Lung (tissue), 12 donors: Measurements from ENCODE around the gene IFNL1. TPM values are rescaled to one million over a fixed set of nuclear protein-coding genes. Genes with fewer than 3 reads are reported as not detected.
"Not testable (repeated sequence)": the region's sequence is repeated elsewhere in the genome, so short reads cannot be mapped to it uniquely, and the experiment has no call there.

ENCODE experiments used
- ATAC-seq: fragments of 200-7000 bp; cut with Tn5 transposase; one replicate; pipeline ENCODE4 v1.9.1; 2020; ENCODE audit warnings: moderate number of reproducible peaks; ENCODE audit not compliant: insufficient read depth, low FRiP score
- DNase-seq, 3 donors: peaks; one replicate each; pipeline ENCODE4 v3.0.0-alpha.2; 2013 to 2017
- H3K27ac ChIP-seq, 2 donors: one replicate each; pipeline ENCODE4 v1.5.1; 2013; ENCODE audit warnings: mild to moderate bottlenecking in 2 of 2, moderate library complexity in 2 of 2, control low read depth in 1 of 2, inconsistent platforms in 1 of 2, low read depth in 1 of 2, low read length in 1 of 2
- H3K27me3 ChIP-seq, 3 donors: one replicate each; pipeline ENCODE4 v1.5.1; 2013; ENCODE audit warnings: low read length in 2 of 3; ENCODE audit not compliant: control insufficient read depth in 3 of 3, insufficient read depth in 3 of 3
- H3K36me3 ChIP-seq, 4 donors: one replicate each; pipeline ENCODE4 v1.5.1; 2013; ENCODE audit warnings: low read length in 4 of 4, mild to moderate bottlenecking in 1 of 4, moderate library complexity in 1 of 4; ENCODE audit not compliant: control insufficient read depth in 4 of 4, insufficient read depth in 4 of 4
- H3K4me1 ChIP-seq, 5 donors: one replicate each; pipeline ENCODE4 v1.5.1; 2013; ENCODE audit warnings: low read length in 5 of 5, mild to moderate bottlenecking in 2 of 5, moderate library complexity in 1 of 5; ENCODE audit not compliant: control insufficient read depth in 5 of 5, insufficient read depth in 5 of 5
- H3K4me3 ChIP-seq: one replicate; pipeline ENCODE4 v1.5.1; 2013; ENCODE audit warnings: mild to moderate bottlenecking, control low read depth, moderate library complexity
- H3K9ac ChIP-seq, 2 donors: one replicate each; pipeline ENCODE4 v1.5.1; 2013; ENCODE audit warnings: low read length in 2 of 2, control low read depth in 1 of 2; ENCODE audit not compliant: insufficient read depth in 1 of 2
- H3K9me3 ChIP-seq, 4 donors: one replicate each; pipeline ENCODE4 v1.5.1; 2013; ENCODE audit warnings: low read length in 3 of 4, mild to moderate bottlenecking in 1 of 4, moderate library complexity in 1 of 4; ENCODE audit not compliant: control insufficient read depth in 4 of 4, insufficient read depth in 3 of 4
- WGBS, 2 donors: extraction: QIAGEN DNeasy Blood & Tissue Kit; methylation state at CpG; one replicate each; pipeline ENCODE4 v1.1.7; 2013; 5-methylcytosine and 5-hydroxymethylcytosine counted together
- polyA plus RNA-seq, 2 donors: library from polyadenylated mRNA; stranded (reverse); fragments of 200-250 nt; gene quantifications; one replicate each; pipeline ENCODE4 v1.2.1, GENCODE V29; 2013
- total RNA-seq, 2 donors: library from RNA; depleted of rRNA in 1 of 2; stranded (reverse); fragments of >200 nt in 1 of 2; gene quantifications; one replicate each; pipeline ENCODE4 v1.2.1, GENCODE V29; 2014 to 2021
- TF ChIP-seq, protein P1 (sequence below): IDR thresholded peaks from 2 replicates; pipeline ENCODE4 v1.5.1; 2012; ENCODE audit warnings: mild to moderate bottlenecking; ENCODE audit errors: control extremely low read depth, extremely low read depth
- donor health status: control.
- donor health status: control.
- donor health status: Bipolar disorder and iron deficiency.
- donor health status: healthy.
- donor health status: DM: yes; HTN: yes; CAD: no.

The IFNL1 gene
- total and polyA plus RNA-seq, 4 donors = 0.17 TPM; not detected in 3

DNA sequence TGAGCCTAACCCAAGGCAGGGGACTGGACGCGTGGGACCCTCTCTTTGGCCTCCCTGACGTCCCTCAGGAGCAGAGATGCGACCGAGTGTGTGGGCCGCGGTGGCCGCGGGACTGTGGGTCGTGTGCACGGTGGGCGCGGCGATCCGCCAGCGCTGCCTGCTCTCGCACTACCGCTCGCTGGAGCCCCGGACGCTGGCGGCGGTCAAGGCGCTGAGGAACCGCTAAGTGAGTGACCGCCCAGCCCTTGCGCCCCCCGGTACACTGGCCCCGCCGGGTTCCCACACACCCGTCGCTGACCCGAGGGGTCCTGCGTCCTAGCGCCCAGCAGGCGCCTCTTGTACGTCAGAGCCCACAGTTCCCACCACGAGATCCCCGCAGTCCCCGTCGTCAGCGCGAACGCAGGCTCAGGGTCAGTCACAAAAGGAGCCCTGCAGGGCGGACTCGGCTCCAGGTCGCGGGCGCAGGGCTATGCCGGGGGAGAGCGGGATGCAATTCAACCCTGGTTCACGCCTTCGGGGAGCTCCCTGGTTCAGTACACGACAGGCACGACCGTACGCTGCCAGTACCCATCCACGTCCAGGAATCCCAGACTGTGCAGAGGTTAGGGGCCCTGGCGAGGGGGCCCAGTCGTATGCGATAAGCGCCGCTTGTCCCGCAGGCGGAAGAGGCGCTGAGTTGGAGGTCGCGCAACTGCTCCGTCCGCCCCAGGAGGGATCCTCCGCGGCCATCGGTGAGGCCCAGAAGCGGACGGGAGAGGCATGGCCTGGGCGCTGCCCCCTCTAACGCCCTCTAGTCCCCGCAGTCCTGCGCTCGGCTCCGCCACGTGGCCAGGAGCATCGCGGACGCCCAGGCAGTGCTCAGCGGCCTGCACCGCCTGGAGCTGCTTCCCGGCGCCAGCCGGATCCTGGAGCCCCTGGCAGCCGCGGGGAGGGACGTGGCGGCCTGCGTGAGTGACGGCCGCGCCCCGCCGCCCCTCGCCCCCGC, 31.6 kb upstream of the IFNL1 start:
- H3K4me1 ChIP-seq = peaks cover 0 to 13% (median 0%) of the 10 kb centered on the region in 5 donors
- H3K27ac ChIP-seq = no peak overlapping the region
- TF ChIP-seq, protein P1, sequence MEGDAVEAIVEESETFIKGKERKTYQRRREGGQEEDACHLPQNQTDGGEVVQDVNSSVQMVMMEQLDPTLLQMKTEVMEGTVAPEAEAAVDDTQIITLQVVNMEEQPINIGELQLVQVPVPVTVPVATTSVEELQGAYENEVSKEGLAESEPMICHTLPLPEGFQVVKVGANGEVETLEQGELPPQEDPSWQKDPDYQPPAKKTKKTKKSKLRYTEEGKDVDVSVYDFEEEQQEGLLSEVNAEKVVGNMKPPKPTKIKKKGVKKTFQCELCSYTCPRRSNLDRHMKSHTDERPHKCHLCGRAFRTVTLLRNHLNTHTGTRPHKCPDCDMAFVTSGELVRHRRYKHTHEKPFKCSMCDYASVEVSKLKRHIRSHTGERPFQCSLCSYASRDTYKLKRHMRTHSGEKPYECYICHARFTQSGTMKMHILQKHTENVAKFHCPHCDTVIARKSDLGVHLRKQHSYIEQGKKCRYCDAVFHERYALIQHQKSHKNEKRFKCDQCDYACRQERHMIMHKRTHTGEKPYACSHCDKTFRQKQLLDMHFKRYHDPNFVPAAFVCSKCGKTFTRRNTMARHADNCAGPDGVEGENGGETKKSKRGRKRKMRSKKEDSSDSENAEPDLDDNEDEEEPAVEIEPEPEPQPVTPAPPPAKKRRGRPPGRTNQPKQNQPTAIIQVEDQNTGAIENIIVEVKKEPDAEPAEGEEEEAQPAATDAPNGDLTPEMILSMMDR = no peak
- H3K27me3 ChIP-seq = peaks cover 0 to 31% (median 30%) of the 10 kb centered on the region in 3 donors
- no peak overlapping the region for H3K9ac ChIP-seq
- DNase-seq (peak in 2 of 3 donors; percentile 15 to 52), ATAC-seq (peak; percentile 41)
- no peak overlapping the region for H3K4me3 ChIP-seq
- no peaks in the 10 kb centered on the region for H3K36me3 ChIP-seq
- H3K9me3 ChIP-seq = peaks cover 0 to 10% (median 0%) of the 10 kb centered on the region in 4 donors
- 4 to 6% methylated on average over 74 to 102 of the region's 102 CpGs for WGBS, 2 donors

DNA sequence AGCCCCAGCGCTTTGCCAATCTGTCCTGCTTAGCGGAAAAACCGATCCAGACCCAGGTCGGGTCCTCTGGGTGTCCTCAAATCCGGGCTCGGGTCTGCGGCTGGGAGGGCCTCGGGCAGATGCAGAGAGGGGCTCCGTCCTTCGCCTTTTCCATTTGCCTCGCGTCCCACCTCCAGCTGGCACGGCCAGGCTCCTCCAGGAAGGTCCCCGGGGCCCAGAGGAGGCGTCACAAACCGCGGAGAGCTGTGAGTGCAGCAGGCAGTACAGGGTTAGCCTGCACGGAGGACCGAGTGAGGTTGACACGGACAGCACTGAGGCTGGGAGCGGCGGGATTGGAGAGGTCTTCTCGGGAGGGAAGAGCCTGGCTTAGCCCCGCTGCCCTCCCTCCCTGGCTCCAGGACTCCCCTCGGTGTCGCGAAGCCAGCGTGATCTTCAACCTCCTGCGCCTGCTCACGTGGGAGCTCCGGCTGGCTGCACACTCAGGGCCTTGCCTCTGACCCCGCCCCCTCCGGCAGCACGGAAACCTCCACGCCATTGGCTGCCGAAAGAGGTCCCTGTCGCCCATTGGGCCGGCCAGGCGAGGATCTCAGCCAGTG, 30.8 kb upstream of the IFNL1 start:
- H3K9me3 ChIP-seq = peaks cover 0 to 10% (median 0%) of the 10 kb centered on the region in 4 donors
- DNase-seq (no peak), ATAC-seq (no peak)
- TF ChIP-seq, protein P1 = no peak
- H3K4me3 ChIP-seq = no peak overlapping the region
- H3K4me1 ChIP-seq = peaks cover 0 to 13% (median 0%) of the 10 kb centered on the region in 5 donors
- H3K27ac ChIP-seq = no peak overlapping the region
- 30 to 38% methylated on average over 37 to 39 of the region's 39 CpGs for WGBS, 2 donors
- no peaks in the 10 kb centered on the region for H3K36me3 ChIP-seq
- no peak overlapping the region for H3K9ac ChIP-seq
- peaks cover 0 to 31% (median 30%) of the 10 kb centered on the region in 3 donors for H3K27me3 ChIP-seq

DNA sequence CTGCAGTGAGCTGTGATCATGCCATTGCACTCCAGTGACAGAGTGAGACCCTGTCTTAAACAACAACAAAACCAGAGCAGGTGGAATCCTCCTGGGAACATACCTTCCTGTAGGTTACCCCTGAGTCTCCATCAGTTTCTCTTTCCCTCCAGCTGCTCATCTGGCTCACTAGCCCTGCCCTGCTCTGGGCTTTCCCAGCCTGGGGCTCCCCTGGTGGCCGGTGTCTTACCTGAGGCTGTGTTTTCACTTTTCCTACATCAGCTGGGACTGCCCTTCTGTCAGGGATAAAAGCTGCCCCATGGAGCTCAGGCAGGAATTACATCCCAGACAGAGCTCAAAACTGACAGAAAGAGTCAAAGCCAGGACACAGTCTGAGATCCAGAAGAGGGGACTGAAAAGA, 28.1 kb upstream of the IFNL1 start, which contains the start of gene IFNL2:
Gene IFNL2 (plus strand): TSS at position 312 of the 400 bp plus-strand sequence. CDS start 173 bp downstream, outside the sequence.
- peaks cover 0 to 25% (median 19%) of the 10 kb centered on the region in 3 donors for H3K27me3 ChIP-seq
- WGBS, 2 donors = no CpG with 5 or more reads among the region's 1 CpG

DNA sequence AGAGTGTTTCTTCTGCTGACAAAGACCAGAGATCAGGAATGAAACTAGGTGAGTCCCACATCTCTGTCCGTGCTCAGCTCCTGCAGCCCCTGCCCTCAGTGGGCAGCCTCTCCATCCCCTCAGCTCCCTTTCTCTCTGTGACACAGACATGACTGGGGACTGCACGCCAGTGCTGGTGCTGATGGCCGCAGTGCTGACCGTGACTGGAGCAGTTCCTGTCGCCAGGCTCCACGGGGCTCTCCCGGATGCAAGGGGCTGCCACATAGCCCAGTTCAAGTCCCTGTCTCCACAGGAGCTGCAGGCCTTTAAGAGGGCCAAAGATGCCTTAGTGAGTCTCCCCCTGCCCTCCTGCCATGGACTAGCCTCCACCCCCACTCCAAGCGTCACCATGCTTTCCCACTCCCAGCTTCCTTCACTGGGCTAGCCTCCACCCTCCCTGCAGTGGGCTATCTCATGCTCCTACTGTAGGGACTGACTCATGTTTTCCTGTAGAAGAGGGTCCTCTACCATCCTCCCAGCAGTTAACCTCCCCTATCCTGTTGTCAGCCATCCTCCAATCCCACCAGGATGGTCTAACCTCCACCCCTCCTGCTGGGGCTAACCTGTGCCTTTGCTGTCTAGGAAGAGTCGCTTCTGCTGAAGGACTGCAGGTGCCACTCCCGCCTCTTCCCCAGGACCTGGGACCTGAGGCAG, 27.5 kb upstream of the IFNL1 start:
- H3K4me3 ChIP-seq, H3K36me3 ChIP-seq, H3K27ac ChIP-seq, H3K9ac ChIP-seq, DNase-seq, ATAC-seq: not testable (repeated sequence)
- H3K9me3 ChIP-seq = peaks cover 0 to 10% (median 0%) of the 10 kb centered on the region in 4 donors
- H3K4me1 ChIP-seq = peaks cover 0 to 13% (median 0%) of the 10 kb centered on the region in 5 donors
- H3K27me3 ChIP-seq = peaks cover 0 to 19% (median 13%) of the 10 kb centered on the region in 3 donors
- WGBS, 2 donors = 74 to 86% methylated on average over 9 to 10 of the region's 10 CpGs

More for the DNA sequence above, 28.1 kb upstream of the IFNL1 start, which contains the start of gene IFNL2:
- not testable (repeated sequence) for H3K4me3 ChIP-seq, ATAC-seq, DNase-seq, H3K9ac ChIP-seq, H3K36me3 ChIP-seq, H3K27ac ChIP-seq
- H3K9me3 ChIP-seq = peaks cover 0 to 10% (median 0%) of the 10 kb centered on the region in 4 donors
- H3K4me1 ChIP-seq = peaks cover 0 to 13% (median 0%) of the 10 kb centered on the region in 5 donors

DNA sequence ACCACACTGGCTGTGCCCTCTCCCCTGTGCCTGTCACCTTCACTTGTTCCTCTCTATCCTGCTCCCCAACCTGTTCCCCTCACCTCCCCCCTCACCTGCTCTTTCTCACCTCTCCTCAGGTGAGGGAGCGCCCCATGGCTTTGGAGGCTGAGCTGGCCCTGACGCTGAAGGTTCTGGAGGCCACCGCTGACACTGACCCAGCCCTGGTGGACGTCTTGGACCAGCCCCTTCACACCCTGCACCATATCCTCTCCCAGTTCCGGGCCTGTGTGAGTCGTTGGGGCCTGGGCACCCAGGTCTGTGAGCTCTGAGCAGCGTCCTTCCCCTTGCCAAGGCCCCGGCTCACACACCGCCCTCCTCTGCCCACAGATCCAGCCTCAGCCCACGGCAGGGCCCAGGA, 26.8 kb upstream of the IFNL1 start:
- H3K9me3 ChIP-seq, H3K36me3 ChIP-seq, DNase-seq, H3K4me3 ChIP-seq, H3K9ac ChIP-seq, ATAC-seq, H3K27ac ChIP-seq: not testable (repeated sequence)
- peaks cover 0 to 12% (median 0%) of the 10 kb centered on the region in 5 donors for H3K4me1 ChIP-seq
- 69 to 79% methylated on average over 8 to 10 of the region's 10 CpGs for WGBS, 2 donors
- H3K27me3 ChIP-seq = peaks cover 0 to 12% (median 6%) of the 10 kb centered on the region in 3 donors
